ENCODE data around the gene RANBP10. TPM values are rescaled to one million over a fixed set of nuclear protein-coding genes. Genes with fewer than 3 reads are reported as not detected.
"Not testable (repeated sequence)": the region's sequence is repeated elsewhere in the genome, so short reads cannot be mapped to it uniquely, and the experiment has no call there.

Gene RANBP10
- total RNA-seq, 2 experiments from 2014 or later, result 18.0 to 18.7 TPM

DNA sequence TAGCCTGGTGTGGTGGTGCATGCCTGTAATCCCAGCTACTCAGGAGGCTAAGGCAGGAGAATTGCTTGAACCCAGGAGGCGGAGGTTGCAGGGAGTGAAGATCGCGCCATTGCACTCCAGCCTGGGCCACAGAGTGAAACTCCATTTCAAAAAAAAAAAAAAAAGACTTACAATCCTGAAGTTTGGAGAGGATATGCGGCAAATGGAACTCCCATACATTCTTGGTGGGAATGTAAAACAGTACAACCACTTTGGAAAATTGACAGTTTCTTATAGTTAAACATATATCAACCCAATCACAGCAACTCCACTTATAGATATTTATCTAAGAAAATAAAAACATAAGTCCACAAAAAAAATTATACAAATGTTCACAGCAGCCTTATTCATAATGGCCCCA, 99.2 kb downstream of the RANBP10 start:
- ChIA-PET POLR2A (no interaction called here), CTCF (no interaction called here)

DNA sequence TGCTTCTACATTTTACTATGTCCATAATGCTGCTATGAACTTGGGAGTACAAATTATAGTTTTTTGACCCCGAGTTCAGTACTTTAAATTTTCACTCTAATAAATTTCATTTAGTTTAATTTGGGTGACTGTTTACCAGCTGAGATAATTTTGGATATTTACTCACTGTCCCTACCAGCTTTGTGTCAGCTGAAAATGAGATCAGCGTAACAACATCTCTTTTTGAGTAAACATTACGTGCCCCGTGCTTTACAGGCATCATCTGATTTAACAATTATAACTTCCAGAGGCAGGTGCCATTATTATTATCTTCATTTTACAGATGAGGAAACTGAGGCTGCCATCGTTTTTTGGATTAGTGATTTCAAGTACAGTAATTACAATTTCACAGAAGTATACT, 102.2 kb downstream of the RANBP10 start:
- CTCF ChIA-PET, result no interaction called here

DNA sequence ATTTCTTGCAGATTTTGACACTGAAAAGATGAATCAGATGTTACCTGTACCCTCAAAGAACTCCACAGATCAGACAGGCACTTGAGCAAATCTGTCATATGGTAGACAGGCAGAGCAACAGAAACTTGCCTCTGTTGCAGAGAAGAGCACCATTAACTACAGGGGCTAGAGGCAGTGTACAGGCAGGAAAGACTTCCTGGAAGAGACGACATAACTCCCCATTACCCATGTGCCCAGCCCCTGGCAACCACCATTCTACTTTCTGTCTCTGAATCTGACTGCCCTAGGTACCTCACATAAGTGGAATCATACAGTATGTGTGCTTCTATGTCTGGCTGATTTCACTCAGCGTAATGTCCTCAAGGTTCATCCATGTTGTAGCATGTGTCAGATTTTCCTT, 102.7 kb downstream of the RANBP10 start:
- ChIA-PET POLR2A (no interaction called here), CTCF (no interaction called here)

More for the DNA sequence above, 102.2 kb downstream of the RANBP10 start:
- POLR2A ChIA-PET, result no interaction called here

DNA sequence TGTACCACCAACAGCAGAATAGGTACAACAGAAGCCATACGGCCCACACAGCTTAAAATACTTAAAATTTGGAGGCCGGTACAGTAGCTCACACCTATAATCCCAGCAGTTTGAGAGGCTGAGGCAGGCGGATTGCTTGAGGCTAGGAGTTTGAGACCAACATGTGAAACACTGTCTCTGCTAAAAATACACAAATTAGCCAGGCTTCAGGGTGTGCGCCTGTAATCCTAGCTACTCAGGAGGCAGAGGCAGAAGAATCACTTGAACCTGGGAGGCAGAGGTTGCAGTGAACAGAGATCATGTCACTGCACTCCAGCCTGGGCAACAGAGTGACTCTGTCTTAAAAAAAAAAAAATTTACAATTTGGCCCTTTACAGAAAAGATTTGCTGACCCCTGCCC, 104.2 kb downstream of the RANBP10 start:
- CTCF ChIA-PET, result no interaction called here
- POLR2A ChIA-PET, result interaction anchor here (1.1 kb wide), 1 partner anchor 376 kb away, joined by 5 read pairs; no protein-coding TSS in a partner anchor

DNA sequence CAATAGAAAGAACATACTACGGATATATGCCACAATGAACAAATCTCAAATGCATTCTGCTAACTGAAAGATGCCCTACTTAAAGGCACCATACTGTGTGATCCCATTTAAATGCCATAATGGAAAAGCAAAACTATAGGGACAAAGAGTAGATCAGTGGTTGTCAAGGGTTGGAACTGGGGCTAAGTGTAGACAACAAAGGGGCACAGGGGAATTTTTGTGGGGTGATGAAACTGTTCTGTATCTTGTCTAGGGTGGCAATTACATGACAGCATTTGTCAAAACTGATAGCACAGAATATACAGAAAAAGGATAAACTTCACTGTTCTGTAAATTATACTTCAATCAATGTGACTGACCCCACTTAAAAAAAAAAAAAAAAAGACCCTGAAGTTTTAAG, 104.9 kb downstream of the RANBP10 start:
- POLR2A ChIA-PET, result interaction anchor here (0.7 to 1.1 kb wide), 2 partner anchors 18 to 376 kb away, joined by 5 to 6 read pairs; partner anchors contain the start of gene GFOD2
- CTCF ChIA-PET, result interaction anchor here (0.6 kb wide), 2 partner anchors 97 to 114 kb away, joined by 3 to 4 read pairs; no protein-coding TSS in a partner anchor

DNA sequence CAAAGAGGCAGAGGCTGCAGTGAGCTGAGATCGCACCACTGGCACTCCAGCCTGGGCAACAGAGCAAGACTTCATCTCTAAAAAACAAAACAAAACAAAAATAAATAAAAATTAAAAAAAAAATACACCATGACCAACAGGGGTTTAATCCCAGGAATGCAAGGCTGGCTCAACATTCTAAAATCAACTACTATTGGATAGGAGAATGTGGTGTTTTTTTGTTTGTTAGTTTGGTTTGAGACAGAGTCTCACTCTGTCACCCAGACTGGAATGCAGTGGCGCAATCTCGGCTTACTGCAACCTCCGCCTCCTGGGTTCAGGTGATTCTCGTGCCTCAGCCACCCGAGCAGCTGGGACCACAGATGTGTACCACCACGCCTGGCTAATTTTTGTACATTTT, 107.1 kb downstream of the RANBP10 start:
- ChIA-PET POLR2A (no interaction called here), CTCF (no interaction called here)

DNA sequence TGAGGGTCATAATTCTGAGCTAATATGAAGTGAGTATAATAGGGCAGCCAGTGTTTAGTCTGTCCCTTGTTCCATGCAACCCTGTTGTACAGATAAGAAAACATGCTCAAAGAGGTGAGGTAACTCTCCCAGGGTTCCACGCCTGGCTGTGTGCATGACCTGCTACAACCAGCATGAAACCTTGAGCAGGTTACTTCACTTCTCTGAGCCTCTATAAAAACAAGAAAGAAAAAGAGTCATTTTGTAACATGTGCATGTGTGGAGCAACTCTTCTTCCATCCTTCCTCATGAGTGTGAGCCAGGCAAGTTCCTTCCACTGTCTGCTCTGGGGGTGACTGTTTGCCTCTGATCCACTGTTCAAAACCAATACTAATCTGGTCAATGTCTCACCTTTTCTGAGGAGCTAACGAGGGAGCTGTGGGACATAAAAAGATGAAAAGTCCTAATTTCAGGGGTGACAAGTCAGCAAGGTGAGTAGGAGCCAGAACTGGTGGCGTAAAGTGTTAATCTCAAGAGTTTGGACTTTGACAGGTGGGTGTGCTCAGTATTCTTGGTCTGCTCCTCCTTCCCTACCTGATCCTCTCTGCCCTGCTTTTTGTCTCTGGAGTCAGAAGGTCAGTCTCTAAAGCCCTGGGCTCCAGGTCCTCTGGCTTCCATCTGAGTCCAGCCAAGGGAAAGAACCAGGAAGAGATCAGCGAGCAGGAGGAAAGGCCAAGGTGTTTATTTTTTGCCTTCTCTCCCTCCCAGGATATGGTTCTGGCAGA, 108.8 kb downstream of the RANBP10 start:
- ChIA-PET POLR2A (no interaction called here), CTCF (interaction anchor here (1.0 kb wide), 1 partner anchor 119 kb away, joined by 3 read pairs; no protein-coding TSS in a partner anchor)

DNA sequence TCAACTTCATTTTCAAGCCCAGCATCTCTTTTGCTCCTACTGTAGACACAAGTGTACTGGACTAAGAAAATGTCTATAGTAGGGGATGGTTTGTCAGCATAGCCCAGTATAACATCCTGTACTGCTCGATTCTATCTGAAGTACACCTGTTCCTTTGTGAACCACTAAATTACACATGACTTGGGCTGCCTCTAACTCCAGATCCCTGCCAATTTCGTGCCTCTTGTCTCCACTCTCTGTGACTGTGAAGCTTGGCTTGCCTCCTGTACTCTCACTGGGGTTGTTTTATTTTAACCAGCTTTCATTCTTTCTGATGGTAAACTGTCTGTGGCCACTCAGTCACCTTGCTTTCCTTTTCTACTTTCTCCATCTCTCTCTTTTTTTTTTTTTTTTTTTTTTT, 111.7 kb downstream of the RANBP10 start:
- POLR2A ChIA-PET, result no interaction called here
- CTCF ChIA-PET, result no interaction called here

DNA sequence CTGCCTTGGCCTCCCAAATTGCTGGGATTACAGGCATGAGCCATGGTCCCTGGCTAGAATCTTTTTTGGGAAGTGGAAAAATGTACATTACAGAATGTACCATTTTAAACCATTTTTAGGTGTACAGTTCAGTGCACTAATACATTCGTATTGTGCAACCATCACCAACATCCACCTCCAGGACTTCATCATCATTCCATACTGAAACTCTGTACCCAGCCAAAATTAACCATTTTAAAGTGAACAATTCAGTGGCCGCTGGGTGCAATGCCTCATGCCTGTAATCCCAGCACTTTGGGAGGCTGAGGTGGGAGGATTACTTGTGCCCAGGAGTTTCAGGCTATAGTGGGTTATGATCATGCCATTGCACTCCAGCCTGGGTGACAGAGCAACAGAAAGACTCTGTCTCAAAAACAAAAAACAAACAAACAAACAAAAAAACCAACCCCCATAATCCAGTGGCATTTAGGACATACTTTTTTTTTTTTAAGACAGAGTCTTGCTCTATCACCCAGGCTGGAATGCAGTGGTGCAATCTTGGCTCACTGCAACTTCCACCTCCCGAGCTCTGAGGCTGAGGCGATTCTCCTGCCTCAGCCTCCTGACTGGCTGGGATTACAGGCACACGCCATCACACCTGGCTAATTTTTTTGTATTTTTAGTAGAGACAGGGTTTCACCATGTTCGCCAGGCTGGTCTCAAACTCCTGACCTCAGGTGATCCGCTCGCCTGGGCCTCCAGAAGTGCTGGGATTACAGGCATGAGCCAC, 112.7 kb downstream of the RANBP10 start:
- CTCF ChIA-PET, POLR2A ChIA-PET: not testable (repeated sequence)

DNA sequence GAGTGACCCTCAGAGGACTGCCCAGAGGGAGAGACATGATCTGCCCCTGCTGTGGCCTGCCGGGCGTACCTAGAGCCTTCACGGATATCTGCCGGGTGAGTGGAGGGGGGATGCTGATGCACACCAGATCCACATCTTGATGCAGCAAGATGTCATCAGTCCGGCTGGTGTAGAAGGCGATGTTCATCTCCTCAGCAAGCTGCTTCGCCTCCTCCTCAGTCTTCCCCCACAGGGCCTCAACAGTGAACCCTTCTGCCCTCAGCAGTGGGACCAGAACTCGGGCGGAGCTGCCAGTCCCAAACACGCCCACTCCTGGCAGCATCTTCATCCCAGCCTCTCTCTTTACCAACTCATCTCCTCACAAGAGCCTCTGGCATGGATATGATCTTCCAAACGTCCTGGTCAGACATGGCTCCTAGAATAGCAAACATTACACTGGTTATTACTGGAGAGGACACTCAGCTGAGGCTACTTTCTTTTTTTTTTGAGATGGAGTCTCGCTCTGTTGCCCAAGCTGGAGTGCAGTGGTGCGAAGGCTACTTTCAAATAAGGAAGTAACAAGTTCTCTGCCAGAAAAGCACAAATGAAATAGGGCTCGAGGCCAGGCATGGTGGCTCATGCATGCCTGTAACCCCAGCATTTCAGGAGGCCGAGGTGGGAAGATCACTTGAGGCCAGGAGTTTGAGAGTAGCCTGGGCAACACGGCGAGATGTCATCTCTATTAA, 120.8 kb downstream of the RANBP10 start:
- ChIA-PET POLR2A (no interaction called here), CTCF (no interaction called here)

DNA sequence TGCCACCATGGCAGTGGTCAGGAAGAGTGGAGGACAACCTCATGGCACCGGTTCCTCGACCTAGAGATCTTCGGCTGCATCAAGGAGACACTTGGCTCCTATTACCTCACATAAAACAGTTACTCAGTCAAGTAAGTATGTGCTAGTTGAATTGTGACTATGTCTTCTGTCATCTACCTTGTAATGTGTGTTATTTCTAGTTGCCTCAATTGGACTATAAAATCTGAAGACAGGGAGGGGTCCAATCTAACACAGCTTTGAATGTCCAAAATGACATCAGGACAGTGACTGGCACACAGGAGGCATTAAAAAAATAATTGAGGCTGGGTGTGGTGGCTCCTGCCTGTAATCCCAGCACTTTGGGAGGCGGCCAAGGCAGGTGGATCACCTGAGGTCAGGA, 122.6 kb downstream of the RANBP10 start:
- POLR2A ChIA-PET, result no interaction called here
- CTCF ChIA-PET, result no interaction called here

DNA sequence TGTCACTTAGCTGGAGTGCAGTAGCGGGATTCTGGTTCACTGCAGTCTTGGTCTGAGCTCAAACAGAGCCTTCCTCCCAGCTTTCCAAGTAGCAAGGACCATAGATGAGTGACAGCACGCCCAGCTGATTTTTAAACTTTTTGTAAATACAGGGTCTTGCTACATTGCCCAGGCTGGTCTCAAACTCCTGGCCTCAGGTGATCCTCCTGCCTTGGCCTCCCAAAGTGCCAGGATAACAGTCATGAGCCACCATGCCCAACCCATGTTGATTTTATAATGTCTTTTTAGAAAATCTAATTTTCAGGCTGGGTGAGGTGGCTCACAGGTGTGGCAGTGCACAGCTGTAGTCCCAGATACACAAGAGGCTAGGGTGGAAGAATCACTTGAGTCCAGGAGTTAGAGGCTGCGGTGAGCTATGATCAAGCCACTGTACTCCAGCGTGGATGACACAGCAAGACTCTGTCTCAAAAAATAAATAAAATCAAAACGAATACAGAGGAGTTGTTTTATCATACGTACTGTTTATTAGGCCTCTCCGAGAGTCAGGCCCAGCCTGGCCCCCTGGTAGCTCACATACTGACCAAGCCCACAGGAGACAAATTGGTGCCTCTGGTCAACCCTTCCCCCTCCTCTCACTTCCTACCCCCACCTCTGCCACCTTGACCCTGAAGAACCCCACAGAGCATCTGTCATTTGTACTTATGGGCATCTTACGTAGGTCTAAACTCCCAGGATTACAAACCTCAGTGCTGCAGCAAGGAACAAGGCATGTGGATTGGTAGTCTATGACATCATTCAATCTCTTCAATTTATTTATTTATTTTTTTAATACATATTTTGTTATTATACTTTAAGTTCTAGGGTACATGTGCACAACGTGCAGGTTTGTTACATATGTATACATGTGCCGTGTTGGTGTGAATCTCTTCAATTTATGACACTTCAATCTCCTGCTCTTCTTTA, 126.1 kb downstream of the RANBP10 start:
- ChIA-PET POLR2A (interaction anchor here (0.6 kb wide), 1 partner anchor 144 kb away, joined by 3 read pairs; no protein-coding TSS in a partner anchor), CTCF (interaction anchor here (1.4 kb wide), 1 partner anchor 12 kb away, joined by 5 read pairs; no protein-coding TSS in a partner anchor)

DNA sequence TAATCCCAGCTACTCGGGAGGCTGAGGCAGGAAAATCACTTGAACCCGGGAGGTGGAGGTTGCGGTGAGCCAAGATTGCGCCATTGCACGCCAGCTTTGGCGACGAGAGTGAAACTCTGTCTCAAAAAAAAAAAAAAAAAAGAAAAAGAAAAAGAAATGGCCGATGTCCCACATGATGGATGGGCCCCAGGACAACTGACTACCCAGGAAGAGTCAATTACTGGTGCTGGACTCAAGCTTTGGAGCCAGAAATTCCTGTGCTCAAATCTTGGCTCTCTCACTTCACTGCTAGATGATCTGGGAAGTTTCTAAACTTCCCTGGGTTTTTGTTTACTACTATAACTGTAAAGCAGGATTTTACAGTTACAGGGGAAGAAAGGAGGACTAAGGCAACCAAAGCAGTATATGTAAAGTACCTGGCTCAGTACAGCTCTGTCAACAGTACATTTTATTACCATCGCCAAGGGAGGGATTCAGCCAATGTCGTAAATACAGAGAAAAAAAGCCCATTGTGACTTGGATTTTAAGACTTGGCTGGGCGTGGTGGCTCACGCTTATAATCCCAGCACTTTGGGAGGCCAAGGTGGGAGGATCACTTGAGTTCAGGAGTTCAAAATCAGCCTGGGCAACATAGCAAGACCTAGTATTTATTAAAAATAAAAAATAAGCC, 127.9 kb downstream of the RANBP10 start:
- ChIA-PET CTCF (interaction anchor here (0.7 kb wide), 3 partner anchors 11 to 360 kb away, joined by 3 to 4 read pairs (median 3); no protein-coding TSS in a partner anchor), POLR2A (interaction anchor here (0.7 kb wide), 1 partner anchor 50 kb away, joined by 4 read pairs; no protein-coding TSS in a partner anchor)

DNA sequence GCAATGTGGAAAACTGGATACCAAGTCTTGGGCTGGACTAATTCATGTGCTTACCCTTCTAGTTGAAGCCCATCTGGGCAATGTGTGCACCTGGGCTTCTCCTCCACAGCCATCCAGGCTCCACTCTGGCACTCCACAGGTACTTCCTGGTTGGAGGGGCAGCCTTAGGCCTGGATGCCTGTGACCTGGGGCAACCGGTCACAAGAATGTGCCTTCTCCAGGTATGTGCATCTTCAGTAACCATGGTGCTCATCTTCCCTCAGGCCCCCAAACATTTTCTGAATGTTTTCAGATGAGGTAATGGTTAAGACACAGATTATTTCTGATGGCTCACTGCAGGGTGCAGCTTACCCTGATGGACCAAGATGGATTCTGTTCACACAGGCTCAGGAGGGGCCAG, 128.6 kb downstream of the RANBP10 start:
- POLR2A ChIA-PET, result no interaction called here
- CTCF ChIA-PET, result interaction anchor here (0.7 kb wide), 1 partner anchor 10 kb away, joined by 3 read pairs; no protein-coding TSS in a partner anchor

DNA sequence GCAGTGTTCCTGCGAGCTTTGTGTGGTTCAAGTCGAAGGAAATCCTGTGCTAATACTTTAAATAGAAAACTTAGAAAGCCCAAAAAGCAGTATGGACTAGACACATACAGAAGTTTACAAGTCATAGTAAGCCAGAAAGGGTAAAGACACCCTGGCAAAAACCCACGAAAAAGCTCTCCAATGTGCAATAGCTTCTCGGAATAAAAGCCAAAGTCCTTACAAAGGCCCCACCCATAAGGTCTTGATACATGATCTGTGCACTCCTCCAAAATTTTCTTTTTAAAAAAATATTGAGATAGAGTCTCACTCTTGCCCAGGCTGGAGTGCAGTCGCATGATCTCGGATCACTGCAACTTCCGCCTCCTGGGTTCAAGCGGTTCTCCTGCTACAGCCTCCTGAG, 129.4 kb downstream of the RANBP10 start:
- ChIA-PET POLR2A (no interaction called here), CTCF (no interaction called here)

DNA sequence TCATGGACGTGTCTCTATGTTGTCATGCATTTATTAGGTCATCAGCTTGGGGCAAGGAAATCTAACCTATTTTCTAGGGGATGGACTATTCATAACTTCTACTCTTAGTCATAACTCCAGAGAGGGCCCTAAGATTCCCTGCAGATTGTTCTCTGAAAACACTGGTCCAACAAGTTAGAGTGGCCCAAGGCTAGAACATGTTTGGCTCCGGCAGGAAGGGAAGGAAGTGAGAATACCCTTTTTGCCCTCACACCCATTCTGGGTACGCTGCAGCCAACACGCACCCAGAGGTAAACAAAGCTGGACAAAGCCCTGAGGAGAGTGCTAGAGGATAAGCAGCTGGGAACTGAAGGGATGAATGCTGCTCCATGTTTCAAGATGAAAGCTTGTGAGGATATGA, 129.8 kb downstream of the RANBP10 start:
- ChIA-PET CTCF (no interaction called here), POLR2A (no interaction called here)

DNA sequence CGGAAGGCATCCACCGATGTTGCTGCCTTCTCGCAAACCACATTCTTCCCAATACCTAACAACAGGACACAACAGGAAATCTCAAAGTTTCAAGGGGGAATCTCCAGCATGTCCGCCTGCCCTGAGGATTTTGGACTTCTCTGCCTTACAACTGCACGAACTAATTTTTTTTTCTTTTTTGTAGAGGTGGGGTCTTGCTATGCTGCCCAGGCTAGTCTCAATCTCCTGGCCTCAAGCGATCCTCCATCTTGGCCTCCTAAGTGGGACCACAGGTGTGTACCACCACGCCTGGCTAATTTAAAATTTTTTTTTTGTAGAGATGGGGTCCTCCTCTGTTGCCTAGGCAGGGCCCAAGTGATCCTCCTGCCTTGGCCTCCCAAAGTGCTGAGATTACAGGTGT, 130.4 kb downstream of the RANBP10 start:
- CTCF ChIA-PET, result no interaction called here
- POLR2A ChIA-PET, result no interaction called here

DNA sequence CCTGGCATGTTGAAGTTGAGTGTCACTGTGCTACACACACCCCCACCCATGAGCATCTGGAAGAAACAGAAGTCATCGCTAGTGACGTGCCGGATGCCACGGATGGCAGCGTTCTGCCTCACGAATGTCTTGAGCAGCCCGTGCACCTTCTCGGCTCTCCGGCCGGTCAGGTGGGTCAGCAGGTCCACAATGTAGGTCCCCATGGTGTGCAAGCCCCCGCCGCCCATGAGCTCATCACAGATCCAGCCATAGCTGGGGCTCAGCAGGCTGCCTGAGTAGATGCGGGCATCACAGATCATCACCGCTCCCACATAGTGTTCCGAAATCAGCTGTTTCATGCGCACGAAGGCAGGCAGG, 130.8 kb downstream of the RANBP10 start:
- ChIA-PET CTCF (no interaction called here), POLR2A (no interaction called here)

Measured in activated CD8-positive, alpha-beta memory T cell treated with anti-CD3 and anti-CD28 coated beads for 36 hours (primary cell).